H9 (cell line): ENCODE measurements around the gene PLPP6. TPM values are rescaled to one million over a fixed set of nuclear protein-coding genes. Genes with fewer than 3 reads are reported as not detected.

Experiments used
- DNase-seq: peaks from one replicate; pipeline ENCODE4 v3.0.0-alpha.2; 2017
- H2AFZ ChIP-seq: one replicate; pipeline ENCODE4 v1.6.1; 2013; ENCODE audit warnings: mild to moderate bottlenecking, low read length, control low read depth, moderate library complexity
- H2AK5ac ChIP-seq: 2 replicates; pipeline ENCODE4 v1.6.1; 2013; ENCODE audit warnings: low read length, control low read depth, mixed read lengths; ENCODE audit not compliant: insufficient read length
- H2BK120ac ChIP-seq: one replicate; pipeline ENCODE4 v1.6.1; 2013; ENCODE audit warnings: low read depth, mild to moderate bottlenecking, low read length, control low read depth, inconsistent platforms; ENCODE audit not compliant: poor library complexity, severe bottlenecking
- H2BK12ac ChIP-seq: 2 replicates; pipeline ENCODE4 v1.6.1; 2013; ENCODE audit warnings: low read length, control low read depth, mixed read lengths, low read depth; ENCODE audit not compliant: insufficient read length
- H2BK15ac ChIP-seq: 2 replicates; pipeline ENCODE4 v1.6.1; 2013; ENCODE audit warnings: low read depth, low read length, control low read depth
- H2BK20ac ChIP-seq: one replicate; pipeline ENCODE4 v1.6.1; 2013; ENCODE audit warnings: low read depth, mild to moderate bottlenecking, low read length, control low read depth, inconsistent platforms; ENCODE audit not compliant: poor library complexity, severe bottlenecking
- H2BK5ac ChIP-seq: 2 replicates; pipeline ENCODE4 v1.6.1; 2013; ENCODE audit warnings: low read length, control low read depth, mixed read lengths; ENCODE audit not compliant: insufficient read length
- H3K14ac ChIP-seq: 2 replicates; pipeline ENCODE4 v1.6.1; 2013; ENCODE audit warnings: low read length, control low read depth; ENCODE audit not compliant: insufficient read depth
- H3K18ac ChIP-seq: 2 replicates; pipeline ENCODE4 v1.6.1; 2013; ENCODE audit warnings: low read depth, mild to moderate bottlenecking, mixed read lengths, low read length, control low read depth; ENCODE audit not compliant: insufficient read length
- H3K23ac ChIP-seq: 2 replicates; pipeline ENCODE4 v1.6.1; 2013; ENCODE audit warnings: low read length, control low read depth, mixed read lengths, low read depth; ENCODE audit not compliant: insufficient read length
- H3K23me2 ChIP-seq: 2 replicates; pipeline ENCODE4 v1.6.1; 2013; ENCODE audit warnings: low read depth, mild to moderate bottlenecking, mixed read lengths, low read length, control low read depth; ENCODE audit not compliant: insufficient read length, poor library complexity, severe bottlenecking
- H3K27ac ChIP-seq: 2 replicates; pipeline ENCODE4 v1.5.1; 2013; ENCODE audit warnings: low read length, control low read depth, mixed read lengths, low read depth; ENCODE audit not compliant: insufficient read length
- H3K27me3 ChIP-seq: 2 replicates; pipeline ENCODE4 v1.6.1; 2013; ENCODE audit warnings: low read length, control low read depth, inconsistent platforms; ENCODE audit not compliant: insufficient read depth
- H3K4ac ChIP-seq: 2 replicates; pipeline ENCODE4 v1.6.1; 2013; ENCODE audit warnings: low read depth, mild to moderate bottlenecking, control low read depth, inconsistent platforms, low read length, moderate library complexity
- H3K4me1 ChIP-seq: 2 replicates; pipeline ENCODE4 v1.6.1; 2013; ENCODE audit warnings: low read length, control low read depth, inconsistent platforms; ENCODE audit not compliant: insufficient read depth
- H3K4me2 ChIP-seq: 2 replicates; pipeline ENCODE4 v1.6.1; 2013; ENCODE audit warnings: low read length, control low read depth, mixed read lengths; ENCODE audit not compliant: insufficient read length, insufficient read depth
- H3K56ac ChIP-seq: 2 replicates; pipeline ENCODE4 v1.6.1; 2013; ENCODE audit warnings: low read depth, mild to moderate bottlenecking, mixed read lengths, low read length, control low read depth; ENCODE audit not compliant: insufficient read length
- H3K79me1 ChIP-seq: 2 replicates; pipeline ENCODE4 v1.6.1; 2013; ENCODE audit warnings: low read depth, mild to moderate bottlenecking, moderate library complexity, low read length, control low read depth, inconsistent platforms; ENCODE audit not compliant: insufficient read depth, poor library complexity, severe bottlenecking
- H3K79me2 ChIP-seq: 2 replicates; pipeline ENCODE4 v1.6.1; 2013; ENCODE audit warnings: low read length, control low read depth, inconsistent platforms; ENCODE audit not compliant: insufficient read depth
- H3K9ac ChIP-seq: 2 replicates; pipeline ENCODE4 v1.6.1; 2013; ENCODE audit warnings: low read length, control low read depth, mixed read lengths; ENCODE audit not compliant: insufficient read length; ENCODE audit errors: extremely low read depth
- H3K9me3 ChIP-seq: one replicate; pipeline ENCODE4 v1.6.1; 2013; ENCODE audit warnings: low read depth, low read length, inconsistent platforms; ENCODE audit not compliant: control insufficient read depth
- H3T11ph ChIP-seq: one replicate; pipeline ENCODE4 v1.6.1; 2013; ENCODE audit warnings: mild to moderate bottlenecking, low read length, control low read depth, inconsistent platforms
- H4K20me1 ChIP-seq: one replicate; pipeline ENCODE4 v1.6.1; 2013; ENCODE audit not compliant: control insufficient read depth, insufficient read length, insufficient read depth
- H4K5ac ChIP-seq: 2 replicates; pipeline ENCODE4 v1.6.1; 2013; ENCODE audit warnings: low read depth, mild to moderate bottlenecking, mixed read lengths, low read length, control low read depth; ENCODE audit not compliant: insufficient read length
- H4K8ac ChIP-seq: replicated peaks from 2 replicates; pipeline ENCODE4 v1.6.1; 2013; ENCODE audit warnings: low read length, control low read depth, mixed read lengths, low read depth; ENCODE audit not compliant: insufficient read length
- H4K91ac ChIP-seq: 2 replicates; pipeline ENCODE4 v1.6.1; 2013; ENCODE audit warnings: low read depth, mild to moderate bottlenecking, moderate library complexity, mixed read lengths, low read length, control low read depth; ENCODE audit not compliant: insufficient read length
- H3K27ac Mint-ChIP-seq, 3 experiments: 2 replicates in 2 of 3; 3 replicates in 1 of 3; pipeline ENCODE4 v1.8.0; 2020 to 2021; ENCODE audit warnings: mixed read lengths in 3 of 3, mild to moderate bottlenecking in 1 of 3, moderate library complexity in 1 of 3
- H3K27me3 Mint-ChIP-seq: 2 replicates; pipeline ENCODE4 v1.8.0; 2021; ENCODE audit warnings: low read depth, mild to moderate bottlenecking, moderate library complexity, mixed read lengths
- H3K36me3 Mint-ChIP-seq, 3 experiments: 2 replicates in 2 of 3; 3 replicates in 1 of 3; pipeline ENCODE4 v1.8.0; 2020 to 2021; ENCODE audit warnings: low read depth in 3 of 3, mixed read lengths in 3 of 3; ENCODE audit not compliant: insufficient read depth in 1 of 3
- H3K4me1 Mint-ChIP-seq, 2 experiments: 2 replicates each; pipeline ENCODE4 v1.8.0; 2020; ENCODE audit warnings: mixed read lengths in 2 of 2
- H3K4me3 Mint-ChIP-seq, 2 experiments: 2 replicates in 1 of 2; 3 replicates in 1 of 2; pipeline ENCODE4 v1.8.0; 2020 to 2021; ENCODE audit warnings: mild to moderate bottlenecking in 2 of 2, mixed read lengths in 2 of 2, moderate library complexity in 1 of 2
- H3K9me3 Mint-ChIP-seq, 2 experiments: 2 replicates in 1 of 2; 3 replicates in 1 of 2; pipeline ENCODE4 v1.8.0; 2020; ENCODE audit warnings: mild to moderate bottlenecking in 2 of 2, mixed read lengths in 2 of 2, moderate library complexity in 1 of 2
- CTCF ChIP-seq: fragments of 200-600 bp; sonication (generic); conservative IDR thresholded peaks from 3 replicates; pipeline ENCODE4 v1.8.0; 2021; ENCODE audit warnings: antibody characterized with exemption, mild to moderate bottlenecking
- WGBS: extraction: QIAGEN DNeasy Blood & Tissue Kit; methylation state at CpG from one replicate; pipeline ENCODE4 v1.1.7; 2013; ENCODE audit warnings: missing lambda C conversion rate, low lambda C conversion rate, mixed read lengths; ENCODE audit not compliant: insufficient read length; ENCODE audit errors: extremely low coverage; 5-methylcytosine and 5-hydroxymethylcytosine counted together
- total RNA-seq: library from RNA; stranded (reverse); gene quantifications from 2 replicates; pipeline ENCODE4 v1.2.1, GENCODE V29; 2021

Gene PLPP6
- total RNA-seq, 1 experiment from 2014 or later = 7.6 TPM

GRCh38 chr9:4615251-4615650 is 46.8 kb upstream of the PLPP6 start:
- H3K23ac ChIP-seq = no peak overlapping the region

More at GRCh38 chr9:4615251-4615650, 46.8 kb upstream of the PLPP6 start:
- Histone ChIP-seq H4K5ac (no peak overlapping the region), H3K9me3 (no peaks in the 10 kb centered on the region), H3K4ac (no peak overlapping the region), H3K27me3 (no peaks in the 10 kb centered on the region), H3T11ph (no peak overlapping the region), H3K56ac (no peak overlapping the region), H3K18ac (no peak overlapping the region), H2AFZ (no peak overlapping the region), H2BK5ac (no peak overlapping the region), H3K4me2 (no peak overlapping the region), H2BK12ac (no peak overlapping the region), H4K91ac (no peak overlapping the region), H2BK120ac (no peak overlapping the region), H3K4me1 (peaks cover 5% of the 10 kb centered on the region; the same call in 1 of the 2 replicates), H3K79me1 (no peaks in the 10 kb centered on the region), H3K23me2 (no peaks in the 10 kb centered on the region), H3K79me2 (no peaks in the 10 kb centered on the region), H2BK20ac (no peak overlapping the region), H4K20me1 (no peaks in the 10 kb centered on the region), H2AK5ac (no peak overlapping the region), H3K14ac (no peak overlapping the region), H3K27ac (no peak overlapping the region), H3K9ac (no peak overlapping the region), H2BK15ac (no peak overlapping the region), H4K8ac (no peak overlapping the region)
- WGBS = no CpG with 5 or more reads among the region's 4 CpGs
- Mint-ChIP-seq H3K27me3 (no peaks in the 10 kb centered on the region; the same call in 1 of the 2 replicates), H3K4me1 (peaks cover 12 to 13% of the 10 kb centered on the region in 2 experiments), H3K36me3 (no peaks in the 10 kb centered on the region), H3K27ac (no peak overlapping the region), H3K4me3 (no peak overlapping the region), H3K9me3 (no peaks in the 10 kb centered on the region)
- DNase-seq = no peak
- no peak for TF ChIP-seq CTCF
